Upper lobe of left lung (tissue), 4 donors: ENCODE data around the gene OR2D2.

Source experiments
- CTCF ChIP-seq, 6 experiments: fragments of 450-650 bp in 4 of 6; fragments of 200-600 bp in 2 of 6; sonication (generic) in 2 of 6; IDR thresholded peaks; one replicate each; pipeline ENCODE4 v1.5.1; 2016 to 2019; ENCODE audit warnings: antibody characterized with exemption in 6 of 6
- POLR2A ChIP-seq, 4 donors: fragments of 450-650 bp; IDR thresholded peaks; one replicate each; pipeline ENCODE4 v1.5.1; 2016 to 2017; ENCODE audit warnings: antibody characterized with exemption in 4 of 4, mild to moderate bottlenecking in 2 of 4

DNA sequence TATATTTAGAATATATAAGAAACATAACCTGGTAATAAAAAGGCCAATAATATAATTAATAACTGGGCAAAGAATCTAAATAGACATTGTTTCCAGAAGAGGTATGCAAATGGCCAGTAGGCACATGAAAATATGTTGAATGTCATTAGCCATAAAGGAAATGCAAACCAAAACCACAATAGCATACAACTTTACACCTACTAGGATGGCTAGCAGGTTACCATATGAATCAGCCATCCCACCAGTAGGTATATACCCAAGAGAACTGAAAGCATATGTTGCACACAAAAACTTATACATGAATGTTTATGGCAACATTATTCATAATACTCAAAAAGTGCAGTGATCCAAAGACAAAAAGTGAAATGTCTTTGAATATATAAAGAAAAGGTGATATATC, 2.7 kb upstream of the OR2D2 start:
- no peak for TF ChIP-seq POLR2A (IDR thresholded peaks at IDR 0.05)
- no peak for TF ChIP-seq CTCF (IDR thresholded peaks at IDR 0.05)
